NCI-H128 (cell line): ENCODE results near the gene BHLHE41.

Experiments
- DNase-seq: peaks from one replicate; lab custom pipeline; 2025; ENCODE audit not compliant: unreplicated experiment; lab: John Stamatoyannopoulos, UW

BHLHE41 gene

DNA sequence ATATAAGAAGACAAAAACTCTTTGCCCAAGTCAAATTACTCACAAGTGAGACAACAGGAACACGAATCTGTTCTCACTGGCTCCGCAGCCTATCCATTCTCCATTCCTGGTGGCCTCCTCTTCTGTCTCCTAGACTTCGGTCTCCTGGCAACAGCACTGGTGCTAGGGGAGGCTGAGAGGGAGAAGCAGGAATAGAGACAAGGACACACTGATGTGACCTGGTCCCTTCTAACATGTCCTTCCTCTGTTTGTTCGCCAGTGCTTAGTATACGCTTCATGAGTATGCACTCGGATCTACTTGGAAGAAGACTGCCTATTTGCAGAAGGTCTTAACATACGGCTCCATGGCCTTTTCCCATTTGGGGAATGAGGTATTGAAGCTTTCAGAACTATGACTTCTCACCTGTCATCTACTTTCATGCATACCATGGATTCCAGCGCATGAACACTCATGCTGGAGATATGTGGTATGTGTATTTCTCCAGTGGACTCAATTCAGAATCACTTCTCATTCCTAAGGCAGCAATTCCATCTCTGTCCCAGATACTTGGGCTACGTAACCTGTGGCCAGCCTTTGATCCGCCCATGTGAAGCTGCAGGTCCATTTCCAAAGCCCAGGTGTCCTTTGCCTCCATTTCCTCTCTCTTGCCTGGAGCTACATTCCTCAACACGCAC, 33.9 kb downstream of the BHLHE41 start:
- DNase-seq = no peak

GRCh38 chr12:26088998-26089397, 35.8 kb downstream of the BHLHE41 start:
- no peak for DNase-seq

DNA sequence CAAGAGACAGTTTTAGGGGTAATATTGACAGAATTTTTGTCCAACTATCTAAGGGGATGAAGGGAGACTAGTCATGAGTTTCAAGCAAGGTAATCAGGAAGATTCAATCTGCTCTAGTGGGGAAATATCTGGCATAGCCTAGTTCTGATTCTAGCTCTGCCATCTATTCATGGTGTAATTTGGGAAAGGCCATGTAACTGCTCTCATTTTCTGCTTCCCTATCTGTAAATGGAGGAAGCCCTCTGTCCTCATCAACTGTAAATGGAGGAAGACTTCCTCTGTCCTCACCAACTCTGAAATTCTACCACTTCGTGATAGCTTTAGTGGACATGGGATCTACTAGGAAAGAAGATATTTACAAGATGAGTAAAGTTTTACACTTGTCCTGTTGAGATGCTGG, 37.9 kb downstream of the BHLHE41 start:
- DNase-seq = no peak

DNA sequence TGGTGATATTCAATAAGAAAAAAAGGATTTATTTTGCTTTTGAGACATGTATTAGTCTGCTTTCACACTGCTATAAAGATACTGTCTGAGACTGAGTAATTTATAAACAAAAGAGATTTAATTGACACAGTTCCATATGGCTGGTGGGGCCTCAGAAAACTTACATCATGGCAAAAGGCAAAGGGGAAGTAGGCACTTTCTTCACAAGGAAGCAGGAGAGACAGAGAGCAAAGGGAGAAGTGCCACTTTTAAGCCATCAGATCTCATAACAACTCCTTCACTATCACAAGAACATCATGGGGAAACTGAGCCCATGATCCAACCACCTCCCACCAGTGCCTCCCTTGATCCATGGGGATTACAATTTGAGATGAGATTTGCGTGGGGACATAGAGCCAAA, 43.9 kb downstream of the BHLHE41 start:
- no peak for DNase-seq

- no peak for DNase-seq
These were observed 46.7 kb downstream of the BHLHE41 start for GRCh38 chr12:26077915-26078702.
